GM19438 (cell line): ENCODE data around the gene MYBPC3.
"Not testable (repeated sequence)": the region's sequence is repeated elsewhere in the genome, so short reads cannot be mapped to it uniquely, and the experiment has no call there.

Source experiments
- ATAC-seq: cut with Tn5 transposase; IDR thresholded peaks from one replicate; pipeline ENCODE4 v1.9.1; 2021; ENCODE audit warnings: low read depth; ENCODE audit not compliant: unreplicated experiment

Gene MYBPC3

GRCh38 chr11:47327025-47327424 lies 25.5 kb downstream of the MYBPC3 start:
- ATAC-seq = no peak

GRCh38 chr11:47326198-47326597 lies 26.3 kb downstream of the MYBPC3 start:
- ATAC-seq = no peak

GRCh38 chr11:47325271-47326041 lies 27.0 kb downstream of the MYBPC3 start:
- no peak for ATAC-seq

- ATAC-seq = no peak
These were observed 28.0 kb downstream of the MYBPC3 start for GRCh38 chr11:47324520-47324919.

GRCh38 chr11:47318166-47318565 lies 34.3 kb downstream of the MYBPC3 start:
- ATAC-seq = no peak

- peak; percentile 78 for ATAC-seq
These were observed 35.3 kb downstream of the MYBPC3 start for GRCh38 chr11:47317064-47317828.

GRCh38 chr11:47316501-47316900 lies 36.0 kb downstream of the MYBPC3 start:
- ATAC-seq = not testable (repeated sequence)

GRCh38 chr11:47314992-47315391 lies 37.5 kb downstream of the MYBPC3 start:
- no peak for ATAC-seq

- ATAC-seq = no peak
These were observed 44.3 kb downstream of the MYBPC3 start for GRCh38 chr11:47308050-47308823.

GRCh38 chr11:47306484-47306844 lies 46.0 kb downstream of the MYBPC3 start:
- no peak for ATAC-seq

GRCh38 chr11:47305734-47306483 lies 46.6 kb downstream of the MYBPC3 start:
- no peak for ATAC-seq

GRCh38 chr11:47302853-47303252 lies 49.6 kb downstream of the MYBPC3 start:
- no peak for ATAC-seq

GRCh38 chr11:47299078-47299477 lies 53.4 kb downstream of the MYBPC3 start:
- ATAC-seq = no peak

GRCh38 chr11:47296045-47296444 lies 56.5 kb downstream of the MYBPC3 start:
- ATAC-seq = no peak

GRCh38 chr11:47295385-47295784 lies 57.1 kb downstream of the MYBPC3 start:
- no peak for ATAC-seq

GRCh38 chr11:47289856-47290255 lies 62.6 kb downstream of the MYBPC3 start:
- no peak for ATAC-seq

GRCh38 chr11:47288066-47288465 lies 64.4 kb downstream of the MYBPC3 start:
- ATAC-seq = no peak

- ATAC-seq = no peak
These were observed 66.3 kb downstream of the MYBPC3 start for GRCh38 chr11:47285969-47286770.

GRCh38 chr11:47284151-47284550 lies 68.4 kb downstream of the MYBPC3 start:
- no peak for ATAC-seq

GRCh38 chr11:47282462-47282861 lies 70.0 kb downstream of the MYBPC3 start:
- no peak for ATAC-seq
